ENCODE data around the gene CACNA1A. TPM values are rescaled to one million over a fixed set of nuclear protein-coding genes. Genes with fewer than 3 reads are reported as not detected.

The CACNA1A gene
- total RNA-seq, 2 experiments from 2014 or later: 0.30 to 0.45 TPM

DNA sequence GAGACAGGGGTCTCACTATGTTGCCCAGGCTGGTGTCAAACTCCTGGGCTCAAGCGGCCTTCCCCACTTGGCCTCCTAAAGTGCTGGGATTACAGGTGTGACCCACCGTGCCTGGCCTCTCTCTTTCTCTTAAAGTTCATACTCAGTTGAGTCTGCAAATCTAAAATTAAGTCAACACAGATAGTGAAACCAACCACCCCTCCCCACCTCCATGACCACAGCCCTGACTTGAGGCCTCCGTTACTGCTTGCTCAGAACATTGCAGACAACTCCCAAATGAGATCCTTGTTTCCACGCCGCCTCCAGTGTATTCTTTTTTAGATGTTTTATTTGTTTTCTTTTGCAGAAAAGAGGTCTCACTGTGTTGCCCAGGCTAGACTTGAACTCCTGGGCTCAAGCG is 94.4 kb downstream of the CACNA1A start:
- Mint-ChIP-seq H3K36me3 (ENCODE audit: low read depth) (no peaks in the 10 kb centered on the region), H3K27ac (no peak overlapping the region), H3K4me1 (ENCODE audit: low read depth) (no peaks in the 10 kb centered on the region), H3K27me3 (peaks cover 26% of the 10 kb centered on the region), H3K9me3 (no peaks in the 10 kb centered on the region), H3K4me3 (no peak overlapping the region)
- TF ChIP-seq CTCF (IDR thresholded peaks at IDR 0.05): no peak
- Histone ChIP-seq H3K36me3 (ENCODE audit: insufficient read depth, low read length) (no peaks in the 10 kb centered on the region), H3K4me3 (ENCODE audit: low read length) (no peak overlapping the region), H3K9me3 (ENCODE audit: control insufficient read depth in 1 of 2, insufficient read depth in 1 of 2, low read length in 2 of 2) (peaks cover 0 to 4% of the 10 kb centered on the region in 2 experiments), H3K4me1 (ENCODE audit: insufficient read depth, low read length) (no peaks in the 10 kb centered on the region), H3K27ac (ENCODE audit: low read depth in 1 of 2, low read length in 2 of 2) (no peak overlapping the region), H3K27me3 (ENCODE audit: control insufficient read depth in 1 of 2, insufficient read depth in 2 of 2, low read length in 2 of 2) (peaks cover 0 to 4% of the 10 kb centered on the region in 2 experiments)
- ChIA-PET POLR2A (no interaction called here), CTCF (no interaction called here)
- ATAC-seq (ENCODE audit: poor library complexity) (no peak), DNase-seq (no peak)
- intact Hi-C loops (cut with DNase I, micrococcal nuclease): no loop called here

DNA sequence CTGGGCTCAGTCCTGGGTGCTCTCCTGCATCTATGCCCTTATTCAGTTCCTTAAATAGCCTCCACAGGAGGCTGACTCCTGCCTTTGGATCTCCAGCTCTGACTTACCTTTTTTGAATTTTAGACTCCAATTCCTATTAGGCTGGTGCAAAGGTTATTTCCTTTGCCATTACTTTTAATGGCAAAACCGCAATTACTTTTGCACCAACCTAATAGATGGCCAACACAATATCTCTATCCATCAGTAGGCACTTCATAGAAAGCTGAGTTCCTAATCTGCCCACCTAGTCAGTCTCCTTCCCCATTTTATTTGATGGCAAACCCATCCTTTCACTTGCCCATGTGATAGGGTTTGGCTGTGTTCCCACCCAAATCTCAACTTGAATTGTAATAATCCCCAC is 95.3 kb downstream of the CACNA1A start:
- H3K9me3 ChIP-seq (ENCODE audit: control insufficient read depth in 1 of 2, insufficient read depth in 1 of 2, low read length in 2 of 2): peaks cover 0 to 4% of the 10 kb centered on the region in 2 experiments
- no peaks in the 10 kb centered on the region for H3K36me3 ChIP-seq (ENCODE audit: insufficient read depth, low read length)
- Mint-ChIP-seq H3K4me1 (ENCODE audit: low read depth) (no peaks in the 10 kb centered on the region), H3K27ac (no peak overlapping the region), H3K36me3 (ENCODE audit: low read depth) (no peaks in the 10 kb centered on the region), H3K9me3 (no peaks in the 10 kb centered on the region), H3K27me3 (peaks cover 26% of the 10 kb centered on the region), H3K4me3 (no peak overlapping the region)
- H3K27me3 ChIP-seq (ENCODE audit: control insufficient read depth in 1 of 2, insufficient read depth in 2 of 2, low read length in 2 of 2): peaks cover 0 to 4% of the 10 kb centered on the region in 2 experiments
- intact Hi-C loops (cut with DNase I, micrococcal nuclease): no loop called here
- CTCF ChIA-PET: interaction anchor here (0.6 to 0.7 kb wide), 2 partner anchors 12 to 19 kb away, joined by 5 read pairs; no protein-coding TSS in a partner anchor
- ATAC-seq (ENCODE audit: poor library complexity) (no peak), DNase-seq (no peak)
- no peak for TF ChIP-seq CTCF (IDR thresholded peaks at IDR 0.05)
- no peak overlapping the region for H3K27ac ChIP-seq (ENCODE audit: low read depth in 1 of 2, low read length in 2 of 2)
- POLR2A ChIA-PET: no interaction called here
- no peaks in the 10 kb centered on the region for H3K4me1 ChIP-seq (ENCODE audit: insufficient read depth, low read length)
- H3K4me3 ChIP-seq (ENCODE audit: low read length): no peak overlapping the region

GRCh38 chr19:13408889-13409518 is 97.3 kb downstream of the CACNA1A start:
- H3K27ac ChIP-seq (ENCODE audit: low read depth in 1 of 2, low read length in 2 of 2): no peak overlapping the region
- no peak overlapping the region for H3K27ac Mint-ChIP-seq
- ATAC-seq (ENCODE audit: poor library complexity) (no peak), DNase-seq (no peak)
- H3K9me3 Mint-ChIP-seq: no peaks in the 10 kb centered on the region
- ChIA-PET CTCF (no interaction called here), POLR2A (no interaction called here)
- intact Hi-C loops (cut with DNase I, micrococcal nuclease): no loop called here
- H3K27me3 Mint-ChIP-seq: peaks cover 28% of the 10 kb centered on the region
- peaks cover 0 to 4% of the 10 kb centered on the region in 2 experiments for H3K9me3 ChIP-seq (ENCODE audit: control insufficient read depth in 1 of 2, insufficient read depth in 1 of 2, low read length in 2 of 2)
- H3K36me3 Mint-ChIP-seq (ENCODE audit: low read depth): no peaks in the 10 kb centered on the region
- no peaks in the 10 kb centered on the region for H3K36me3 ChIP-seq (ENCODE audit: insufficient read depth, low read length)
- no peak overlapping the region for H3K4me3 ChIP-seq (ENCODE audit: low read length)
- no peaks in the 10 kb centered on the region for H3K4me1 Mint-ChIP-seq (ENCODE audit: low read depth)
- no peaks in the 10 kb centered on the region for H3K27me3 ChIP-seq (ENCODE audit: control insufficient read depth in 1 of 2, insufficient read depth in 2 of 2, low read length in 2 of 2)
- no peak for TF ChIP-seq CTCF (IDR thresholded peaks at IDR 0.05)
- H3K4me3 Mint-ChIP-seq: no peak overlapping the region
- no peaks in the 10 kb centered on the region for H3K4me1 ChIP-seq (ENCODE audit: insufficient read depth, low read length)
